Mesendoderm (in vitro differentiated cells): Measurements from ENCODE around the gene CD226.
A peak's percentile ranks its signal among the peaks of the same experiment; 100 is the strongest.

ENCODE experiments used
- DNase-seq: peaks from one replicate; pipeline ENCODE4 v3.0.0; 2013
- H2AK5ac ChIP-seq: 2 replicates; pipeline ENCODE4 v1.6.1; 2013; ENCODE audit warnings: low read length, inconsistent platforms
- H2BK120ac ChIP-seq: 2 replicates; pipeline ENCODE4 v1.6.1; 2013; ENCODE audit warnings: low read depth, mild to moderate bottlenecking, low read length, moderate library complexity, mixed read lengths
- H2BK15ac ChIP-seq: replicated peaks from 2 replicates; pipeline ENCODE4 v1.6.1; 2013; ENCODE audit warnings: low read depth, mild to moderate bottlenecking, moderate library complexity
- H2BK5ac ChIP-seq: 2 replicates; pipeline ENCODE4 v1.6.1; 2013; ENCODE audit warnings: low read length, inconsistent platforms
- H3K18ac ChIP-seq: 2 replicates; pipeline ENCODE4 v1.6.1; 2013; ENCODE audit warnings: mild to moderate bottlenecking, low read length, mixed read lengths
- H3K23ac ChIP-seq: one replicate; pipeline ENCODE4 v1.6.1; 2013; ENCODE audit warnings: low read length
- H3K27ac ChIP-seq: 2 replicates; pipeline ENCODE4 v1.5.1; 2013; ENCODE audit warnings: low read depth, mild to moderate bottlenecking, inconsistent platforms, low read length, moderate library complexity
- H3K27me3 ChIP-seq: 2 replicates; pipeline ENCODE4 v1.6.1; 2013; ENCODE audit warnings: low read length, control low read depth, mild to moderate bottlenecking, inconsistent platforms; ENCODE audit not compliant: insufficient read depth, poor library complexity
- H3K36me3 ChIP-seq: 2 replicates; pipeline ENCODE4 v1.6.1; 2013; ENCODE audit warnings: low read length, inconsistent platforms; ENCODE audit not compliant: control insufficient read depth, insufficient read depth
- H3K4ac ChIP-seq: one replicate; pipeline ENCODE4 v1.6.1; 2013; ENCODE audit warnings: low read depth, mild to moderate bottlenecking, low read length, moderate library complexity
- H3K4me1 ChIP-seq: 2 replicates; pipeline ENCODE4 v1.6.1; 2013; ENCODE audit warnings: low read depth, low read length, inconsistent platforms; ENCODE audit not compliant: control insufficient read depth
- H3K4me2 ChIP-seq: 2 replicates; pipeline ENCODE4 v1.6.1; 2013; ENCODE audit warnings: low read length
- H3K4me3 ChIP-seq: 2 replicates; pipeline ENCODE4 v1.5.1; 2013; ENCODE audit warnings: mild to moderate bottlenecking, low read length
- H3K56ac ChIP-seq: one replicate; pipeline ENCODE4 v1.6.1; 2013; ENCODE audit warnings: low read length
- H3K79me1 ChIP-seq: 2 replicates; pipeline ENCODE4 v1.6.1; 2013; ENCODE audit warnings: low read length, inconsistent platforms
- H3K79me2 ChIP-seq: 2 replicates; pipeline ENCODE4 v1.6.1; 2013; ENCODE audit warnings: mild to moderate bottlenecking, low read length; ENCODE audit not compliant: control insufficient read depth, insufficient read depth
- H3K9ac ChIP-seq: 2 replicates; pipeline ENCODE4 v1.6.1; 2013; ENCODE audit warnings: low read length, inconsistent platforms
- H4K5ac ChIP-seq: one replicate; pipeline ENCODE4 v1.6.1; 2013; ENCODE audit warnings: low read length
- H4K8ac ChIP-seq: one replicate; pipeline ENCODE4 v1.6.1; 2013; ENCODE audit warnings: low read depth, mild to moderate bottlenecking, control low read depth, low read length, moderate library complexity
- WGBS: extraction: QIAGEN DNeasy Blood & Tissue Kit; methylation state at CpG from one replicate; pipeline ENCODE4 v1.1.7; 2013; ENCODE audit warnings: low lambda C conversion rate, missing lambda C conversion rate; ENCODE audit not compliant: insufficient coverage; ENCODE audit errors: extremely low coverage; 5-methylcytosine and 5-hydroxymethylcytosine counted together

Gene CD226

GRCh38 chr18:69954719-69955480, 7.2 kb upstream of the CD226 start:
- no peak overlapping the region for H2BK5ac ChIP-seq
- H3K36me3 ChIP-seq = no peaks in the 10 kb centered on the region
- no peak overlapping the region for H4K5ac ChIP-seq
- no peak overlapping the region for H3K4me2 ChIP-seq
- H3K4ac ChIP-seq = no peak overlapping the region
- no peak overlapping the region for H2AK5ac ChIP-seq
- H3K79me2 ChIP-seq = no peaks in the 10 kb centered on the region
- H2BK15ac ChIP-seq = no peak overlapping the region
- no peak overlapping the region for H3K23ac ChIP-seq
- WGBS = no CpG with 5 or more reads among the region's 5 CpGs
- H3K4me3 ChIP-seq = no peak overlapping the region
- DNase-seq = no peak
- H3K4me1 ChIP-seq = peaks cover 3% of the 10 kb centered on the region
- H3K9ac ChIP-seq = no peak overlapping the region
- H3K79me1 ChIP-seq = no peaks in the 10 kb centered on the region
- no peak overlapping the region for H4K8ac ChIP-seq
- no peaks in the 10 kb centered on the region for H3K27me3 ChIP-seq
- H3K18ac ChIP-seq = no peak overlapping the region
- no peak overlapping the region for H3K27ac ChIP-seq
- H2BK120ac ChIP-seq = no peak overlapping the region
- H3K56ac ChIP-seq = no peak overlapping the region

- H2BK5ac ChIP-seq = no peak overlapping the region
- H3K79me1 ChIP-seq = no peaks in the 10 kb centered on the region
- no peak overlapping the region for H3K18ac ChIP-seq
- no peak overlapping the region for H3K23ac ChIP-seq
- no peaks in the 10 kb centered on the region for H3K79me2 ChIP-seq
- H3K36me3 ChIP-seq = no peaks in the 10 kb centered on the region
- H3K56ac ChIP-seq = no peak overlapping the region
- no peaks in the 10 kb centered on the region for H3K27me3 ChIP-seq
- H2AK5ac ChIP-seq = no peak overlapping the region
- no peak overlapping the region for H2BK120ac ChIP-seq
- no peak overlapping the region for H3K4me2 ChIP-seq
- no peak overlapping the region for H4K5ac ChIP-seq
- H3K4ac ChIP-seq = no peak overlapping the region
- H3K4me1 ChIP-seq = peaks cover 3% of the 10 kb centered on the region
- H3K9ac ChIP-seq = no peak overlapping the region
- no peak overlapping the region for H3K27ac ChIP-seq
- no peak overlapping the region for H4K8ac ChIP-seq
- no peak overlapping the region for H2BK15ac ChIP-seq
- WGBS = no CpG with 5 or more reads among the region's 2 CpGs
- DNase-seq = no peak
- H3K4me3 ChIP-seq = no peak overlapping the region
Measured at GRCh38 chr18:69953191-69953590, 5.5 kb upstream of the CD226 start.

GRCh38 chr18:69951182-69951581, 3.5 kb upstream of the CD226 start:
- H3K56ac ChIP-seq = no peak overlapping the region
- H3K9ac ChIP-seq = no peak overlapping the region
- no peak overlapping the region for H2BK120ac ChIP-seq
- H4K5ac ChIP-seq = no peak overlapping the region
- H3K36me3 ChIP-seq = no peaks in the 10 kb centered on the region
- H3K79me2 ChIP-seq = no peaks in the 10 kb centered on the region
- DNase-seq = peak; percentile 25
- no CpG with 5 or more reads among the region's 1 CpG for WGBS
- H3K4me3 ChIP-seq = no peak overlapping the region
- no peaks in the 10 kb centered on the region for H3K4me1 ChIP-seq
- H3K4ac ChIP-seq = no peak overlapping the region
- H2AK5ac ChIP-seq = no peak overlapping the region
- no peak overlapping the region for H3K4me2 ChIP-seq
- no peaks in the 10 kb centered on the region for H3K79me1 ChIP-seq
- no peak overlapping the region for H4K8ac ChIP-seq
- H2BK5ac ChIP-seq = no peak overlapping the region
- no peak overlapping the region for H3K27ac ChIP-seq
- no peak overlapping the region for H3K23ac ChIP-seq
- H3K27me3 ChIP-seq = no peaks in the 10 kb centered on the region
- H2BK15ac ChIP-seq = no peak overlapping the region
- no peak overlapping the region for H3K18ac ChIP-seq

- Histone ChIP-seq H2BK5ac (no peak overlapping the region), H3K9ac (no peak overlapping the region), H3K79me2 (no peaks in the 10 kb centered on the region), H3K36me3 (no peaks in the 10 kb centered on the region), H3K4me2 (no peak overlapping the region), H3K4ac (no peak overlapping the region), H3K27me3 (no peaks in the 10 kb centered on the region), H3K4me1 (no peaks in the 10 kb centered on the region), H2BK15ac (no peak overlapping the region), H3K56ac (no peak overlapping the region), H3K79me1 (no peaks in the 10 kb centered on the region), H4K5ac (no peak overlapping the region), H2AK5ac (no peak overlapping the region), H3K27ac (no peak overlapping the region), H4K8ac (no peak overlapping the region), H3K4me3 (no peak overlapping the region), H3K23ac (no peak overlapping the region), H3K18ac (no peak overlapping the region), H2BK120ac (no peak overlapping the region)
- no CpG with 5 or more reads among the region's 4 CpGs for WGBS
- DNase-seq = no peak
Measured at GRCh38 chr18:69949538-69949936, 1.9 kb upstream of the CD226 start.

- Histone ChIP-seq H3K79me1 (no peaks in the 10 kb centered on the region), H3K27me3 (no peaks in the 10 kb centered on the region), H2AK5ac (no peak overlapping the region), H2BK5ac (no peak overlapping the region), H3K4ac (no peak overlapping the region), H3K27ac (no peak overlapping the region), H3K18ac (no peak overlapping the region), H3K4me3 (no peak overlapping the region), H4K8ac (no peak overlapping the region), H3K79me2 (no peaks in the 10 kb centered on the region), H3K36me3 (no peaks in the 10 kb centered on the region), H4K5ac (no peak overlapping the region), H3K56ac (no peak overlapping the region), H2BK15ac (no peak overlapping the region), H2BK120ac (no peak overlapping the region), H3K4me1 (no peaks in the 10 kb centered on the region), H3K4me2 (no peak overlapping the region), H3K23ac (no peak overlapping the region), H3K9ac (no peak overlapping the region)
- no CpG with 5 or more reads among the region's 15 CpGs for WGBS
- DNase-seq = peak; percentile 15
Measured at GRCh38 chr18:69948919-69949537, 1.4 kb upstream of the CD226 start.
